Fibroblast of skin of right quadriceps (primary cell): ENCODE results near the gene KL.

Experiments used
- DNase-seq: peaks from one replicate; pipeline ENCODE4 v3.0.0-alpha.2; 2013

KL gene

DNA sequence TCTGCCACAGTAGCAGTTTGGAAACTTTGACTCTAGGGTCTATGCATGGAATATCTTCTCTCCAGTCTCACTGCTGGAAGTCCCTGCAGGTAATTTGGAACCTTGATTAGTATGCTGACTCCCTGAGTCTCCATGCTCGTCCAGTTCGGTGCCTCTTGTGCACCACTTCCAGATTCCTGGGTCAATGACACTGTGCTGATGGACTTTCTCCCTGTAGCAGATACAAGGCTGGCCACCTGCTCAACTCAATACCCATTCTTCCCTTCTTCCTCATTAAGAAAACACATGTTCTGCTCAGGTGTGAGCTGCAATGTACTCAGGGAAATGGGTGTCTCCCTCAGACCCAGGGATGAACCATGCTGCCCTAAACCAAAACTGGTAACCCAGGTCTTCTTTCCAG lies 99.1 kb downstream of the KL start:
- DNase-seq: no peak
